GM19455 (cell line): Measurements from ENCODE around the gene STAG1.
"Not testable (repeated sequence)": the region's sequence is repeated elsewhere in the genome, so short reads cannot be mapped to it uniquely, and the experiment has no call there.

ENCODE experiments used
- ATAC-seq: cut with Tn5 transposase; IDR thresholded peaks from one replicate; pipeline ENCODE4 v1.9.1; 2021; ENCODE audit not compliant: unreplicated experiment

Gene STAG1

GRCh38 chr3:136427236-136427635 is 324.9 kb downstream of the STAG1 start:
- ATAC-seq: no peak

GRCh38 chr3:136414476-136414875 is 337.7 kb downstream of the STAG1 start:
- ATAC-seq: no peak

- ATAC-seq: no peak
Observed at GRCh38 chr3:136412307-136412706, 339.9 kb downstream of the STAG1 start.

GRCh38 chr3:136409549-136409948 is 342.6 kb downstream of the STAG1 start:
- no peak for ATAC-seq

- ATAC-seq: no peak
Observed at GRCh38 chr3:136404056-136404455, 348.1 kb downstream of the STAG1 start.

- no peak for ATAC-seq
Observed at GRCh38 chr3:136396916-136397315, 355.3 kb downstream of the STAG1 start.

- ATAC-seq: no peak
Observed at GRCh38 chr3:136390574-136390973, 361.6 kb downstream of the STAG1 start.

GRCh38 chr3:136387031-136387430 is 365.1 kb downstream of the STAG1 start:
- ATAC-seq: no peak

- ATAC-seq: peak; percentile 80
Observed at GRCh38 chr3:136385457-136385856, 366.7 kb downstream of the STAG1 start.

- no peak for ATAC-seq
Observed at GRCh38 chr3:136381051-136381450, 371.1 kb downstream of the STAG1 start.

GRCh38 chr3:136380530-136380929 is 371.6 kb downstream of the STAG1 start:
- ATAC-seq: no peak

GRCh38 chr3:136378011-136378410 is 374.2 kb downstream of the STAG1 start:
- ATAC-seq: no peak

- ATAC-seq: no peak
Observed at GRCh38 chr3:136377508-136377907, 374.7 kb downstream of the STAG1 start.

GRCh38 chr3:136375800-136376199 is 376.4 kb downstream of the STAG1 start:
- not testable (repeated sequence) for ATAC-seq

- ATAC-seq: no peak
Observed at GRCh38 chr3:136366289-136366688, 385.9 kb downstream of the STAG1 start.

- ATAC-seq: peak; percentile 61
Observed at GRCh38 chr3:136353461-136353860, 398.7 kb downstream of the STAG1 start.

GRCh38 chr3:136351905-136352304 is 400.3 kb downstream of the STAG1 start:
- ATAC-seq: no peak

GRCh38 chr3:136351351-136351750 is 400.8 kb downstream of the STAG1 start:
- ATAC-seq: no peak

- no peak for ATAC-seq
Observed at GRCh38 chr3:136350557-136350956, 401.6 kb downstream of the STAG1 start.

GRCh38 chr3:136350132-136350531 is 402.0 kb downstream of the STAG1 start:
- ATAC-seq: no peak

- no peak for ATAC-seq
Observed at GRCh38 chr3:136346486-136346885, 405.7 kb downstream of the STAG1 start.

GRCh38 chr3:136343873-136344555 is 408.2 kb downstream of the STAG1 start:
- no peak for ATAC-seq

- no peak for ATAC-seq
Observed at GRCh38 chr3:136343446-136343845, 408.7 kb downstream of the STAG1 start.
